GM12892 (cell line): ENCODE results near the gene ADSL.

Source experiments
- DNase-seq: peaks from one replicate; pipeline ENCODE4 v3.0.0; 2011; ENCODE audit not compliant: insufficient read length
- FAIRE-seq: peaks from 2 replicates; lab custom pipeline; 2011; peaks lifted over from hg19 to GRCh38; lab: Jason Lieb, UNC
- POLR2A ChIP-seq: IDR thresholded peaks from 2 replicates; pipeline ENCODE4 v1.6.1; 2011; ENCODE audit warnings: low read depth, low read length, control low read depth
- POLR2AphosphoS5 ChIP-seq: IDR thresholded peaks from 2 replicates; pipeline ENCODE4 v1.6.1; 2011; ENCODE audit warnings: low read depth, low read length, control low read depth
- TAF1 ChIP-seq: IDR thresholded peaks from 2 replicates; pipeline ENCODE4 v1.6.1; 2011; ENCODE audit warnings: low read depth, mild to moderate bottlenecking, control low read depth, low read length, borderline replicate concordance

ADSL gene

GRCh38 chr22:40383905-40384304 lies 37.6 kb downstream of the ADSL start:
- no peak for TF ChIP-seq POLR2AphosphoS5
- TF ChIP-seq POLR2A = no peak
- TF ChIP-seq TAF1 = no peak
- DNase-seq (no peak), FAIRE-seq (no peak)

- TF ChIP-seq TAF1 (no peak), POLR2AphosphoS5 (no peak), POLR2A (no peak)
- DNase-seq (no peak), FAIRE-seq (peak; percentile 94)
Observed at GRCh38 chr22:40385036-40385782, 38.9 kb downstream of the ADSL start.

GRCh38 chr22:40387746-40388145 lies 41.4 kb downstream of the ADSL start:
- TF ChIP-seq POLR2AphosphoS5 = no peak
- no peak for TF ChIP-seq TAF1
- DNase-seq (no peak), FAIRE-seq (peak; percentile 46)

- no peak for DNase-seq
- FAIRE-seq = peak; percentile 68
Observed at GRCh38 chr22:40388231-40388630, 41.9 kb downstream of the ADSL start.

DNA sequence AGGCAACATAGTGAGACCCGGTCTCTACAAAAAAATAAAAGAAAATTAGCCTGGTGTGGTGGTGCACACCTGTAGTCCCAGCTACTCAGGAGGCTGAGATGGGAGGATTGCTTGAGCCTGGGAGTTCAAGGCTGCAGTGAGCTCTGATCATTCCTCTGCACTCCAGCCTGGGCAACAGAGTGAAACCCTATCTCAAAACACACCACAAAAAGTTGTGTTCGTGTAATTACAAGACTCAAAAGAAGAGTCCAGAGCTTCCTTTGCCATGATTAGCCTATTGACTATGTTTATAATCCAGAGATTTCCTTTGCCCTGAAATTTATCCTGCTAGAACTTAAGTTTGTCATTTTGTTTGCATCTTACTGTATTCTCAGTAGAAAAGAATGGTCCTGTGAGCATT lies 45.1 kb downstream of the ADSL start:
- DNase-seq = no peak
- TF ChIP-seq POLR2AphosphoS5 = no peak
- TF ChIP-seq POLR2A = no peak
- no peak for TF ChIP-seq TAF1
- no peak for FAIRE-seq

More at GRCh38 chr22:40388231-40388630, 41.9 kb downstream of the ADSL start:
- TF ChIP-seq POLR2AphosphoS5 (no peak), POLR2A (no peak), TAF1 (no peak)

DNA sequence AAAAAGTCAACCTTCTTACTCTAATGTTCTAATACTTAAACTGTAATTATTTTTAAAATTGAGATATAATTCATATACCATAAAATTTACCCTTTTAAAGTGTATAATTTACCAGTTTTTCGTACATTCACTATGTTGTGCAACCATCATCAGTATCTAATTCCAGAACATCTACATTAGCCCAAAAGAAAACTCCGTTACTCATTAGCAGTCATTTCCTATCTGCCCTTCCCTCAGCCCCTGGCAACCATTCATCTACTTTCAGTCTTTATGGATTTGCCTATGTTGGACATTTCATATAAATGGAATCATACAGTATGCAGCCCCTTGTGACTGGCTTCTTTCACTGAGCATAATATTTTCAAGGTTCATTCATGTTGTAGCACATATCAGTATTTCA lies 46.3 kb downstream of the ADSL start:
- DNase-seq (no peak), FAIRE-seq (no peak)
- no peak for TF ChIP-seq POLR2A
- TF ChIP-seq POLR2AphosphoS5 = no peak

DNA sequence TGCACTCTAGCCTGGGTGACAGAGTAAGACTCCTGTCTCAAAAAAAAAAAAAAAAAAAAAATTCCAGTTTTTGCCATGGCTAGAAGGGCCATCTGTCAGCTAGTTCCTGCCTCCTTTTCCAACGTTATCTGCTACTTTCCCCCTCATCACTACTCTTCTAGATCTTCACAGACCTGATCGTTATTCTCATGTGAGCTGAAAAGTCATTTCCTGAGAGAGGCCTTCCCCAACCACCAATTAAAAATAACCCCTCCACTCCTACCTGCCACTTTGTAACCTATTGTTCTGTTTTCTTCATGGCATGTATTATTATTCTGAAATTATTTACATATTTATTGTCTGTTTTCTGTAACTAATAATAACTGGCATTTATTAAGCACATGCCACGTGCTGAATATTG lies 48.3 kb downstream of the ADSL start:
- no peak for FAIRE-seq
- TF ChIP-seq POLR2AphosphoS5 = no peak
- no peak for TF ChIP-seq POLR2A
- no peak for TF ChIP-seq TAF1

GRCh38 chr22:40395607-40396006 lies 49.3 kb downstream of the ADSL start:
- DNase-seq = no peak
- TF ChIP-seq POLR2AphosphoS5 (no peak), POLR2A (no peak)
- FAIRE-seq = peak; percentile 5

More for the DNA sequence above, 48.3 kb downstream of the ADSL start:
- no peak for DNase-seq

GRCh38 chr22:40396882-40397281 lies 50.6 kb downstream of the ADSL start:
- TF ChIP-seq POLR2AphosphoS5 (no peak), POLR2A (no peak), TAF1 (no peak)
- FAIRE-seq = no peak
- no peak for DNase-seq

GRCh38 chr22:40397396-40397795 lies 51.1 kb downstream of the ADSL start:
- TF ChIP-seq TAF1 (no peak), POLR2AphosphoS5 (no peak), POLR2A (no peak)
- FAIRE-seq = no peak
- no peak for DNase-seq

DNA sequence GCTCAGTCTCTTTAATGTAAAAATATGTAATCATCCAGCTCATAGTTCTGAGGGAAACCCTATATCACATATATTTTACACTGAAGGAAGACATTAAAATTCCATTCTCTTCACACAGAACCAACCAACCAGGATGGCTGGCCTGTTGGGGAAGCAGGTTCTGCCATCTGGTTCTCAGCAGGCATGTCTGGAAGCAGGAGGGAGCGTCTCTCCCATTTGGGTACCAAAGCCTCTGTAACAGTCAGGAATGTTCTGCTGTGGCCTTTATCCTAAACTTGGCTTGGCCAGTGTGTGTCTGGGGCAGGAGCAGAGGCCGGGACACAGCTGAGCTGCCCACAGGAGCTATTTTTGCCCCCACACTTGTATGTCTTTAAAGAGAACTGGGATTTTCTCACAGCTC lies 53.3 kb downstream of the ADSL start:
- FAIRE-seq = no peak
- no peak for DNase-seq
- no peak for TF ChIP-seq POLR2A
- no peak for TF ChIP-seq POLR2AphosphoS5
- TF ChIP-seq TAF1 = no peak

GRCh38 chr22:40400159-40400558 lies 53.9 kb downstream of the ADSL start:
- TF ChIP-seq POLR2A (no peak), TAF1 (no peak), POLR2AphosphoS5 (no peak)
- DNase-seq (no peak), FAIRE-seq (peak; percentile 97)

DNA sequence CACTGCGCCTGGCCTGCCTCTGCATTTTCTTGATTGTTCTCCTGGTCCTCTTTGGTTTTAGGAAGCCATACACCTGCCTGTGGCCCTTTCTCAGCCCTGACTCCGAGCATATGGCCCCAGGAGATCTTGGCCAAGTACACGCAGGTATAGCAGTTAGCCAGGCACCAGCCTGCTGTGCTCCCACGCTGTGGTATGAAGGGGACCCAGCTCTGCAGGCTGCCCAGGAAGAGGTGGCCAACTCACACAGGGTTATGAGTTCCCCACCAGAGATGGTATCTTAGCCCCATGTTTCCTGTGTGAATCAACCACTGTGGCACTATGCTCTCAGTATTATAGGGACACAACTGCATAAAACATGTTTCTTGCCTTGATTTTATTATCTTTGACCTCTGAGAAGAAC lies 55.2 kb downstream of the ADSL start:
- no peak for DNase-seq
- peak; percentile 70 for FAIRE-seq

GRCh38 chr22:40401981-40402406 lies 55.7 kb downstream of the ADSL start:
- DNase-seq (no peak), FAIRE-seq (peak; percentile 61)
- TF ChIP-seq POLR2AphosphoS5 = no peak
- no peak for TF ChIP-seq POLR2A
- TF ChIP-seq TAF1 = no peak

More for the DNA sequence above, 55.2 kb downstream of the ADSL start:
- TF ChIP-seq POLR2A = no peak
- no peak for TF ChIP-seq POLR2AphosphoS5
- TF ChIP-seq TAF1 = no peak
